B cell (primary cell): ENCODE data around the gene RABGAP1L. TPM values are rescaled to one million over a fixed set of nuclear protein-coding genes. Genes with fewer than 3 reads are reported as not detected.

ENCODE experiments used
- ATAC-seq: fragments of 200-7000 bp; cut with Tn5 transposase; one replicate; pipeline ENCODE4 v1.10.0; 2021; ENCODE audit warnings: low read depth, mild to moderate bottlenecking, moderate number of reproducible peaks, moderate library complexity
- CTCF ChIA-PET: fragments of 350-600 bp; sonication (Branson Sonifier 250); formaldehyde crosslinking; loops from one replicate; lab custom pipeline; 2021; ENCODE audit warnings: antibody characterized with exemption, inconsistent platforms; lab: Charles Lee
- POLR2A ChIA-PET: fragments of 350-600 bp; sonication (Branson Sonifier 250); formaldehyde crosslinking; loops from one replicate; lab custom pipeline; 2021; ENCODE audit warnings: antibody characterized with exemption; lab: Charles Lee
- DNase-seq: peaks from one replicate; pipeline ENCODE4 v3.0.0; 2013
- H2AFZ ChIP-seq: 2 replicates; pipeline ENCODE4 v1.6.1; 2012; ENCODE audit warnings: mild to moderate bottlenecking, low read depth, low read length; ENCODE audit not compliant: insufficient read depth, poor library complexity, severe bottlenecking
- H3K27ac ChIP-seq, 2 donors: 1 replicate in 1 of 2; 2 replicates in 1 of 2; pipeline ENCODE4 v1.5.1; 2012 to 2013; ENCODE audit warnings: low read length in 2 of 2, mild to moderate bottlenecking in 2 of 2, moderate library complexity in 1 of 2
- H3K27me3 ChIP-seq, 4 experiments: fragments of 200-600 bp in 1 of 4; sonication (generic) in 1 of 4; replicated peaks in 1 of 4; 1 replicate in 2 of 4; 2 replicates in 2 of 4; pipeline versions ENCODE4 v1.6.1 to v1.7.0; 2013 to 2016; ENCODE audit warnings: low read length in 3 of 4, mild to moderate bottlenecking in 2 of 4, mixed read lengths in 1 of 4, moderate library complexity in 1 of 4; ENCODE audit not compliant: insufficient read depth in 4 of 4, control insufficient read depth in 3 of 4; ENCODE audit errors: control extremely low read depth in 1 of 4
- H3K36me3 ChIP-seq, 2 experiments: replicated peaks in 1 of 2; 1 replicate in 1 of 2; 2 replicates in 1 of 2; pipeline versions ENCODE4 v1.6.1 to v1.7.1; 2013; ENCODE audit warnings: low read length in 1 of 2; ENCODE audit not compliant: insufficient read depth in 2 of 2, control insufficient read depth in 1 of 2; ENCODE audit errors: control extremely low read depth in 1 of 2, extremely low read depth in 1 of 2
- H3K4me1 ChIP-seq, 2 donors: fragments of 200-600 bp in 1 of 2; sonication (generic) in 1 of 2; 1 replicate in 1 of 2; 2 replicates in 1 of 2; pipeline versions ENCODE4 v1.5.1 to v1.6.1; 2013 to 2017; ENCODE audit warnings: low read length in 2 of 2; ENCODE audit not compliant: control insufficient read depth in 2 of 2, insufficient read depth in 2 of 2
- H3K4me2 ChIP-seq: replicated peaks from 2 replicates; pipeline ENCODE3; 2012; ENCODE audit warnings: mild to moderate bottlenecking, low read depth, low read length; ENCODE audit not compliant: poor library complexity, severe bottlenecking
- H3K4me3 ChIP-seq, 5 experiments: fragments of 200-600 bp in 1 of 5; sonication (generic) in 1 of 5; 1 replicate in 3 of 5; 2 replicates in 2 of 5; pipeline versions ENCODE4 v1.5.1 to v1.7.0; 2011 to 2016; ENCODE audit warnings: low read length in 4 of 5, mild to moderate bottlenecking in 4 of 5, low read depth in 2 of 5, control low read depth in 1 of 5, moderate library complexity in 1 of 5; ENCODE audit not compliant: insufficient read depth in 1 of 5; ENCODE audit errors: control extremely low read depth in 1 of 5, extremely low read depth in 1 of 5
- H3K79me2 ChIP-seq: fragments of 200-600 bp; sonication (generic); one replicate; pipeline ENCODE4 v1.6.0; 2016; ENCODE audit warnings: low read length; ENCODE audit not compliant: control insufficient read depth, insufficient read depth
- H3K9ac ChIP-seq: fragments of 200-600 bp; sonication (generic); 2 replicates; pipeline ENCODE4 v1.6.1; 2017; ENCODE audit warnings: mild to moderate bottlenecking, low read length, moderate library complexity
- H3K9me3 ChIP-seq, 3 donors: one replicate each; pipeline versions ENCODE4 v1.6.1 to v1.7.1; 2013; ENCODE audit warnings: low read length in 2 of 3; ENCODE audit not compliant: control insufficient read depth in 2 of 3, insufficient read depth in 1 of 3; ENCODE audit errors: control extremely low read depth in 1 of 3
- H4K20me1 ChIP-seq: 2 replicates; pipeline ENCODE4 v1.6.0; 2012; ENCODE audit warnings: mild to moderate bottlenecking, low read length; ENCODE audit not compliant: insufficient read depth, control insufficient read depth, poor library complexity, severe bottlenecking
- H3K27ac Mint-ChIP-seq: one replicate; pipeline ENCODE4 v1.8.0; 2021; ENCODE audit warnings: mixed read lengths
- H3K27me3 Mint-ChIP-seq: one replicate; pipeline ENCODE4 v1.8.0; 2021; ENCODE audit warnings: mixed read lengths
- H3K4me1 Mint-ChIP-seq: one replicate; pipeline ENCODE4 v1.8.0; 2021; ENCODE audit warnings: mixed read lengths
- H3K4me3 Mint-ChIP-seq: one replicate; pipeline ENCODE4 v1.8.0; 2021; ENCODE audit warnings: mixed read lengths
- H3K9me3 Mint-ChIP-seq: one replicate; pipeline ENCODE4 v1.8.0; 2022; ENCODE audit warnings: mixed read lengths; ENCODE audit not compliant: insufficient read depth
- EZH2 ChIP-seq: IDR thresholded peaks from 2 replicates; pipeline ENCODE4 v1.6.1; 2012; ENCODE audit warnings: borderline replicate concordance, low read depth, mild to moderate bottlenecking, moderate library complexity, low read length; ENCODE audit not compliant: insufficient read depth, poor library complexity, severe bottlenecking
- WGBS: methylation state at CpG from one replicate; pipeline ENCODE4 v1.1.5; 2013; ENCODE audit warnings: missing lambda C conversion rate; ENCODE audit not compliant: insufficient coverage; 5-methylcytosine and 5-hydroxymethylcytosine counted together
- intact Hi-C: fragments of 100-400 bp; cut with micrococcal nuclease; formaldehyde crosslinking; loops from one replicate; pipeline ENCODE4 v1.10.0; 2022
- polyA plus RNA-seq: library from polyadenylated mRNA; depleted of rRNA; stranded (reverse); fragments of >200 nt; gene quantifications from 2 replicates; pipeline ENCODE4 v1.2.3, GENCODE V29; 2012
- total RNA-seq, 2 donors: library from RNA; stranded (reverse); fragments of 120-200 nt in 1 of 2; gene quantifications; 1 replicate in 1 of 2; 2 replicates in 1 of 2; pipeline versions ENCODE4 v1.2.3 to v1.2.4, GENCODE V29; 2013 to 2022
- TF ChIP-seq, protein P1 (sequence below): fragments of 200-600 bp; IDR thresholded peaks from one replicate; pipeline ENCODE4 v1.8.0; 2022; ENCODE audit warnings: antibody characterized with exemption, mild to moderate bottlenecking

RABGAP1L gene
- total and polyA plus RNA-seq, 2 donors (not counting 1 experiment from before 2014, with no cell fraction given): 34.9 to 159 TPM

DNA sequence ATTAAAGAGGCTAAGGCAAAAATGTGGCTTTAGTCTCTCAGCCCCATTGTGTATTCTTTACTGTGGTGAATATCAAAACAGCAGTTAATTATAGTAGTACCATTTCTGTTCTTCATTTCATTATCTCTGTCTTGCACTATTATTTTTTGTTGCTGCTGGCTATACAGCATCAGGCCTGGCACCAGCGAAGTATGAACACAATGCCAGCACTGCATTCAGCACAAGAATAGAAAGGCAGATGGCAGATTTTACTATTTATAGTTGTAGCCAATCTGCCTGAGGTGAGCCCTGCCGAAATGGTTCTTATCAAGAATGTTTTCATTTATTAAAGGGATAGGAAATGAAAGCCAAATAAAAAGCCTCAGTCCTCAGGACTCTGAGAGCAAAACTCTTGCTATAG, 360.5 kb downstream of the RABGAP1L start:
- ATAC-seq (no peak), DNase-seq (no peak)
- Histone ChIP-seq H3K9me3 (peaks cover 0 to 10% (median 6%) of the 10 kb centered on the region in 3 donors), H3K4me3 (no peak overlapping the region), H3K27ac (no peak overlapping the region), H3K9ac (no peak overlapping the region), H3K27me3 (no peaks in the 10 kb centered on the region), H3K4me2 (no peak overlapping the region), H3K79me2 (no peaks in the 10 kb centered on the region), H3K36me3 (no peaks in the 10 kb centered on the region), H3K4me1 (no peaks in the 10 kb centered on the region), H2AFZ (no peak overlapping the region), H4K20me1 (no peaks in the 10 kb centered on the region)
- Mint-ChIP-seq H3K27me3 (no peaks in the 10 kb centered on the region), H3K9me3 (peaks cover 4% of the 10 kb centered on the region), H3K4me1 (peaks cover 12% of the 10 kb centered on the region), H3K4me3 (no peak overlapping the region), H3K27ac (no peak overlapping the region)
- 86% methylated on average over 1 of the region's 2 CpGs for WGBS
- intact Hi-C loops: no loop called here
- POLR2A ChIA-PET: no interaction called here
- CTCF ChIA-PET: no interaction called here
- TF ChIP-seq EZH2: no peak
- TF ChIP-seq, protein P1, sequence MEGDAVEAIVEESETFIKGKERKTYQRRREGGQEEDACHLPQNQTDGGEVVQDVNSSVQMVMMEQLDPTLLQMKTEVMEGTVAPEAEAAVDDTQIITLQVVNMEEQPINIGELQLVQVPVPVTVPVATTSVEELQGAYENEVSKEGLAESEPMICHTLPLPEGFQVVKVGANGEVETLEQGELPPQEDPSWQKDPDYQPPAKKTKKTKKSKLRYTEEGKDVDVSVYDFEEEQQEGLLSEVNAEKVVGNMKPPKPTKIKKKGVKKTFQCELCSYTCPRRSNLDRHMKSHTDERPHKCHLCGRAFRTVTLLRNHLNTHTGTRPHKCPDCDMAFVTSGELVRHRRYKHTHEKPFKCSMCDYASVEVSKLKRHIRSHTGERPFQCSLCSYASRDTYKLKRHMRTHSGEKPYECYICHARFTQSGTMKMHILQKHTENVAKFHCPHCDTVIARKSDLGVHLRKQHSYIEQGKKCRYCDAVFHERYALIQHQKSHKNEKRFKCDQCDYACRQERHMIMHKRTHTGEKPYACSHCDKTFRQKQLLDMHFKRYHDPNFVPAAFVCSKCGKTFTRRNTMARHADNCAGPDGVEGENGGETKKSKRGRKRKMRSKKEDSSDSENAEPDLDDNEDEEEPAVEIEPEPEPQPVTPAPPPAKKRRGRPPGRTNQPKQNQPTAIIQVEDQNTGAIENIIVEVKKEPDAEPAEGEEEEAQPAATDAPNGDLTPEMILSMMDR: no peak

DNA sequence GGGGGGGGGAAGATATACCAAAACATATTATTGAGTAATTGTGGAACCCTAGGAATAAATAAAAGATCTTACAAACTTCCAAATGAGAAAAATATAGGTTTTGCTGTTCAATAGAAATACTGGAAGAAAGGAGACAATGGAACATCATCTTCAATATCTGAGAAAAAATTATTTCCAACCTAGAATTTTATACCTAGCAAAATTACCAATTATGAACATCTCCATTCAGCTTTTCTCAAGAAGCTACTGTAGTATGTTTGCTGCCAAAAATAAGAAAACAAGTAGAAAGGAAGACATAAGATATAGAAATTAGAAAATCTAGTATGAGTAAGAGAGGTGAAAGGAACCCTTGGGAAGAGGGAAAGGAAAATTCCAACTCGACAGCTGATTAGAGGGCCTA, 372.4 kb downstream of the RABGAP1L start:
- no peak for ATAC-seq
- H3K4me3 ChIP-seq: no peak overlapping the region
- H3K27me3 ChIP-seq: no peaks in the 10 kb centered on the region
- Mint-ChIP-seq H3K4me1 (peaks cover 1% of the 10 kb centered on the region), H3K27me3 (no peaks in the 10 kb centered on the region), H3K4me3 (no peak overlapping the region), H3K9me3 (peaks cover 9% of the 10 kb centered on the region), H3K27ac (no peak overlapping the region)
- H3K27ac ChIP-seq: no peak overlapping the region
- no peak for DNase-seq
- 100% methylated on average over 1 of the region's 1 CpG for WGBS
- H3K79me2 ChIP-seq: peaks cover 14% of the 10 kb centered on the region
- no peaks in the 10 kb centered on the region for H3K4me1 ChIP-seq
- H3K9ac ChIP-seq: no peak overlapping the region
- CTCF ChIA-PET: no interaction called here
- H4K20me1 ChIP-seq: no peaks in the 10 kb centered on the region
- H2AFZ ChIP-seq: no peak overlapping the region
- peaks cover 3 to 30% (median 27%) of the 10 kb centered on the region in 3 donors for H3K9me3 ChIP-seq
- no peak overlapping the region for H3K4me2 ChIP-seq
- TF ChIP-seq EZH2: no peak
- H3K36me3 ChIP-seq: no peaks in the 10 kb centered on the region
- POLR2A ChIA-PET: no interaction called here
- intact Hi-C loops: no loop called here
